HG02884 (cell line): ENCODE data around the gene CYP27C1.

Experiments used
- ATAC-seq: cut with Tn5 transposase; IDR thresholded peaks from one replicate; pipeline ENCODE4 v1.9.1; 2021; ENCODE audit warnings: mild to moderate bottlenecking, moderate library complexity; ENCODE audit not compliant: unreplicated experiment

CYP27C1 gene

GRCh38 chr2:127195140-127196074 is 24.7 kb downstream of the CYP27C1 start:
- ATAC-seq = no peak

- no peak for ATAC-seq
Observed at GRCh38 chr2:127194447-127194846, 25.7 kb downstream of the CYP27C1 start.

- ATAC-seq = no peak
Observed at GRCh38 chr2:127193967-127194280, 26.2 kb downstream of the CYP27C1 start.

GRCh38 chr2:127193164-127193966 is 26.7 kb downstream of the CYP27C1 start:
- ATAC-seq = no peak

GRCh38 chr2:127191331-127192219 is 28.5 kb downstream of the CYP27C1 start:
- no peak for ATAC-seq

- ATAC-seq = no peak
Observed at GRCh38 chr2:127188797-127189196, 31.3 kb downstream of the CYP27C1 start.

GRCh38 chr2:127187831-127188230 is 32.3 kb downstream of the CYP27C1 start:
- ATAC-seq = no peak

- no peak for ATAC-seq
Observed at GRCh38 chr2:127187081-127187775, 32.9 kb downstream of the CYP27C1 start.

GRCh38 chr2:127185705-127186104 is 34.4 kb downstream of the CYP27C1 start:
- ATAC-seq = no peak

- no peak for ATAC-seq
Observed at GRCh38 chr2:127185093-127185492, 35.0 kb downstream of the CYP27C1 start.

GRCh38 chr2:127183771-127184170 is 36.3 kb downstream of the CYP27C1 start:
- no peak for ATAC-seq

- no peak for ATAC-seq
Observed at GRCh38 chr2:127182626-127183458, 37.3 kb downstream of the CYP27C1 start.

GRCh38 chr2:127181851-127182250 is 38.2 kb downstream of the CYP27C1 start:
- ATAC-seq = no peak

- no peak for ATAC-seq
Observed at GRCh38 chr2:127179766-127180165, 40.3 kb downstream of the CYP27C1 start.

GRCh38 chr2:127177617-127178263 is 42.4 kb downstream of the CYP27C1 start:
- ATAC-seq = no peak

GRCh38 chr2:127176371-127177311 is 43.5 kb downstream of the CYP27C1 start:
- ATAC-seq = no peak

- no peak for ATAC-seq
Observed at GRCh38 chr2:127175751-127176354, 44.2 kb downstream of the CYP27C1 start.
